Measurements from ENCODE around the gene TUBB6. TPM values are rescaled to one million over a fixed set of nuclear protein-coding genes. Genes with fewer than 3 reads are reported as not detected.
A peak's percentile ranks its signal among the peaks of the same experiment; 100 is the strongest.

Gene TUBB6
- total RNA-seq, 1 donor from 2014 or later: 155 TPM

DNA sequence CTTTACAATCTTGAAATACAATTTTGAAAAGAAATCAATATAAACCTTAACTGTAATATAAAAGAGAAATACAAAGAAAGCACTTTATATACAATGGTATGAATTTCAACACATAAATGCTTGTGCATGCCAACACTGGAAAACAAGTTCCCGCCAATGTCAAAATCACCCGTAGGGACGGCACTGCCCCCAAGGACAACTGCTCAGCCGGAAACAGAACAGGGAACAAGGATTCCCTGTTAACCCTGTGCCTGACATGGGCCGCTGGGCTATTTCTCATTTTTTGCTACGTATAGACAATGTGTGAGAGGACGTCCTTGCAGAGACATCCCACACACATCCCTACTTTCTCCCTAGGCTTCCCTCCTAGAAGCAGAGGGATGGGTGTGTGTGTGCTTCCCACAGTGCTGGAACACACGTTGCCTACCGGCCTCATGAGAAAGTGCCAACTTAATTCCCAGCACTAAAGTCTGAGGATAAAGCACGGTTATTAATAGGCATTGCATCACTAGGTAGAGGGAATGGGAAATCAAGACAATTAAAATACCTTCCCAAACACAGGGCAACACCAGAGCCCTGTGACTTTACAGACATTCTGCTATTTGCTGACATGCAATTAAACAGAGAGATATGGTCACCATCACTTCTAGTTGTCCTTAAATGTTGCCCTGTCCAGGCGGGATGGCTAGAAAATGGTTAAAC is 54.6 kb downstream of the TUBB6 start:
- intact Hi-C loops (cut with DNase I): loop anchor here (1.0 kb wide), 2 partner anchors 11 to 23 kb away; no protein-coding TSS in a partner anchor
- no peak for DNase-seq (ENCODE audit: low spot score)

DNA sequence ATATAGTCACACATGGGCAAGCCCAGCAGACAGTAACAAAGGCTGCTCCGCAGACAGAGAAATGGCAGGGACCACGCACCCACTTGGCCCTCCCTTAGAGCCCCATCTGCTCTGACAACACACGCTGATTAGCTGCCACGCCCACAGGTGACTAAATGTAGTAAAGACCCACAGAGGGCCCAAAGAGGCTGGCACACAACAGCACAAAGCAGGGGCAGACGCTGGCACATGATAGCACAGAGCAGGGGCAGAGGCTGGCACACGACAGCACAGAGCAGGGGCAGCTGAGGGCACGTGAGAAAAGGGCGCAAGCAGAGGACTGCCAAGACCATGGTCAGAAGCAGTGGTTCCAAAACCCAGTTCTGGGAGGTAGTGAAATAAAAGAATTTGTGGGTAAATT is 58.3 kb downstream of the TUBB6 start:
- intact Hi-C loops (cut with DNase I): no loop called here
- DNase-seq (ENCODE audit: low spot score): peak; percentile 77

DNA sequence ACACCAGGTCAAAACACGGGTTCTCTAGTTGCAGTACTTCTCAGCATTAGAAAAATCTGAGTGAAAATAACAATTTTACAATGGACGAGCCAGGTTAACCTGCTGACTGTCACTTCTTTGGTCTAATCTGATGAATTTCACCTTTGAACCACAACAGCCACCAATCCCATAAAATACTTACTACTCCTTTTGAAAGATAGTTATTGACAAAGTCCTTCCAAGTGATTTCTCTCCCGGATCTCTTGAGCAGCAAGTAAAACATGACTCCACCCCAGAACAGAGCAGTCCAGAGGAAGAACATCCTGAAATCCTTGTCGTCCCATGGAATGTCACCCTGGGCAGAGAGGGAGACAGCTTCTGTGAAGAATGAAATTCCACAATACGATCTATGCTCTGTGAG is 58.7 kb downstream of the TUBB6 start:
- DNase-seq (ENCODE audit: low spot score): no peak
- intact Hi-C loops (cut with DNase I): no loop called here

DNA sequence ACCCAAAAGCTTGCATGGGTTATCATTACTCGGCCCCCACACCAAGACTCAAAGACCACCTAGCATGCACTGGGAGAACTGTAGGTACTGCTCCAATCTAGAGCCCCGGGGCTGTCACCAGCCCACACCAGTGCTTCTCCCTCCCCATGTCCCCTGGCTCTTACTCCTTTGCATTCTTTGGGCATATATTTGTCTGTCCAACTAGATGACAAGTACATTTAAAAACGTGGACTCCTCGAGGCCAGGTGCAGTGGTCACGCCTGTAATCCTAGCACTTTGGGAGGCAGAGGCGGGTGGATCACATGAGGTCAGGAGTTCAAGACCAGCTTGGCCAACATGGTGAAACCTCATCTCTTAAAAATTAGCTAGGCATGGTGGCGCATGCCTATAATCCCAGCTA is 61.2 kb downstream of the TUBB6 start:
- no peak for DNase-seq (ENCODE audit: low spot score)
- intact Hi-C loops (cut with DNase I): no loop called here

DNA sequence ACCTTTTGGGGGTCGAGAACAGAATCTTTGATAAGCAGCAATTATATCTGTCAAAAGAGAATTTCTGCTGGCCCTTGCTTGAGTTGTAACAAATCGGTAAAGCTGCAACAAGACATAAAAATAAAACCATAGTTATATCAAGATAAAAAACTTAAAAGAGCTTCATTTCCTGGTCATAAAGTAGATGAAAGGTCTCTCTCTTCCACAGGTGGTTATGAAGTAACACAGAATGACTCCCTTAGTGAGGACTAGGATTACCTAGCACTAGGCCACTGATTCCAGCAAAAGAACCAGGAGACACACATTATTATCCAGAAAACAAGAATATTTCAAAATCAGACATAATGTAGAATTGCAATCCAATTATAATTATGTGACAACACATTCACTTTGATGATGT is 63.5 kb downstream of the TUBB6 start:
- intact Hi-C loops (cut with DNase I): loop anchor here (5.0 kb wide), 1 partner anchor 44 kb away; no protein-coding TSS in a partner anchor
- no peak for DNase-seq (ENCODE audit: low spot score)

DNA sequence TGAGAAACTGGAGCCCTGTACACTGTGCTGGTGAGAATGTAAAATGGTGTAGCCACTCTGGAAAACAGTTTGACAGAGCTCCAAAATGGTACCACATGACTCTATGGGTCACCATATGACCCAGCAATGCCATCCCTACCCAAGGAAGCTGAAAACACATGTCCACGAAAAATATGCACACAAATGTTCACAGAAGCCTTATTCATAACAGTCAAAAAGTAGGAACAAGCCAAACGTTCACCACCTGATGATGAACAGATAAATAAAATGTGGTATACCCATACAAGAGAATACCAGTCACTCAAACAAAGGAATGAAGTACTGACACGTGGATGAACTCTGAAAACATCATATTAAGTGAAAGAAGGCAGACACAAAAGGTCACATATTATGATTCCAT is 64.4 kb downstream of the TUBB6 start:
- intact Hi-C loops (cut with DNase I): loop anchor here (5.0 kb wide), 1 partner anchor 45 kb away; no protein-coding TSS in a partner anchor
- no peak for DNase-seq (ENCODE audit: low spot score)

DNA sequence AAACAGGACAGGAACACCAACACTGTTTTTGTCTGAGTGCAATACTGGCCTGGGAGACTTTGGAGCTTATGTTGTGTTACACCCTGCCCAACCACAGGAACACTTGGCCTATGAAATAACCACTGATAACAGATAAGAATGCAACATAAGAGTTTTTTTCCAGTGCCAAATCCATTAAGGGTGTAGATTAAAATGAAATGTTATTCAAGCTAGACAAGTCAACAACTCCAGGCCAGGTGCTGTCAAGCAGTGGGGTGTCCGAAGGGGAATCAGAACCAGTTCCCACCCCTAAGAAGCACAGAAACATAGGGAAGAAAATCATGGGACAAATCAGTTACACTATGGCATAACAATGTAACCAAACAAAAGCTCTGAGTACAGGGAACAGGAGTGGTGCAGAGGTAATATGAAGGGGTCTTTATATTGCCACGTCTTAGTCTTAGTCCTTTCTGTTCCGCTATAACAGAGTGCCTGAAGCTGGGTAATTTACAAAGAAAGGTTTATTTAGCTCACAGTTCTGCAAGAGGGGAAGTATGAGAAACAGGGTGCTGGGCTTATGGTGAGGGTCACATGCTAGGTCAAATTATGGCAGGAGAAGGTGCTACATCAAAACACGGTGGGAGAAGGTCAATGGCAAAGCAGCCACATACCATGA is 65.2 kb downstream of the TUBB6 start:
- intact Hi-C loops (cut with DNase I): loop anchor here (1.0 to 5.0 kb wide), 2 partner anchors 10 to 46 kb away; no protein-coding TSS in a partner anchor
- no peak for DNase-seq (ENCODE audit: low spot score)

DNA sequence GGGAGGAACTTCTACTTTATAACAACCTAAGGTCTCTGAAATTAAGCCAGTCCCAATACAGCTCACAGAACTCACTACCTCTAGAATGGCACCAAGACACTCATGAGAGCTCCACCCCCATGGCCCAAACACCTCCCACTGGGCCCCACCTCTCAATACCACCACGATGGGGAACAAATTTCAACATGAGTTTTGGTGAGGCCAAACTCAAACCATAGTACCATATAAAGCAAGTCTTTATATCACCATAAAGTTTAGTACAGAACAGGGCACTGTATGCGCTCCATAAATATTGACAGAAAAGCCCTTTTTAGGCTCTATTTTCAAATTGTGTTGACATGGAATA is 65.7 kb downstream of the TUBB6 start:
- intact Hi-C loops (cut with DNase I): loop anchor here (1.0 to 5.0 kb wide), 2 partner anchors 10 to 46 kb away; no protein-coding TSS in a partner anchor
- no peak for DNase-seq (ENCODE audit: low spot score)

DNA sequence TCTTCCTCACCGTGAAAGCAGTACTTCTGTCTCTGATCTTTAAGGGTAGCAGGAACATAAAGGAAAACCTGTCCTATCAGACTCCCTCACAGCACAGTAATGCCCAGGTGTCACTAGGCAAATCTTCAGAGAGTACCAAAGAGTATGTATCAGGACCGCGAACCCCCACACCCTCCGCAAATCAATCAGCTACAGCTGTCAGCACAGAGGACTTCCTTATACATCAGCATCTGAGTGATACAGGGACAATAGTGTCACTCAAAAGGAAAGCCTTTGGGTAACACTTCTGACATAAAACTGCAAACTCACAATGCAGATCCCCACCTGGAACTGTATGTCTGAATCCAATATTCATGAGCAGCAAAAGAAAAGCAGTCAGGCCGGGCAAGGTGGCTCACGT is 66.4 kb downstream of the TUBB6 start:
- intact Hi-C loops (cut with DNase I): loop anchor here (5.0 kb wide), 1 partner anchor 47 kb away; no protein-coding TSS in a partner anchor
- DNase-seq (ENCODE audit: low spot score): no peak

Other genes starting within 250 kb of the TUBB6 start
- not detected for gene ANKRD62, start 214.4 kb upstream of the TUBB6 start, total RNA-seq
- gene CIDEA, start 53.9 kb upstream of the TUBB6 start, total RNA-seq: 0.40 TPM
- 110 TPM for gene AFG3L2, start 69.0 kb downstream of the TUBB6 start, total RNA-seq
- gene PRELID3A, start 99.7 kb downstream of the TUBB6 start, total RNA-seq: 2.9 TPM